Mucosa of descending colon (tissue), 3 donors: ENCODE results near the gene PGGHG. TPM values are rescaled to one million over a fixed set of nuclear protein-coding genes. Genes with fewer than 3 reads are reported as not detected.
"Not testable (repeated sequence)": the region's sequence is repeated elsewhere in the genome, so short reads cannot be mapped to it uniquely, and the experiment has no call there.

Experiments
- ATAC-seq: fragments of 200-7000 bp; cut with Tn5 transposase; one replicate; pipeline ENCODE4 v1.9.1; 2020; ENCODE audit warnings: mild to moderate bottlenecking, moderate library complexity
- DNase-seq, 3 donors: peaks; one replicate each; pipeline ENCODE4 v3.0.0-alpha.2; 2020
- H3K36me3 ChIP-seq: fragments of 200-600 bp; one replicate; pipeline ENCODE4 v1.8.0; 2021; ENCODE audit warnings: low read depth, mild to moderate bottlenecking
- H3K4me1 ChIP-seq: fragments of 200-600 bp; one replicate; pipeline ENCODE4 v1.8.0; 2021; ENCODE audit warnings: low read depth, mild to moderate bottlenecking
- H3K4me3 ChIP-seq: fragments of 200-600 bp; one replicate; pipeline ENCODE4 v1.8.0; 2021; ENCODE audit warnings: mild to moderate bottlenecking
- H3K9me3 ChIP-seq: fragments of 200-600 bp; one replicate; pipeline ENCODE4 v1.8.0; 2021; ENCODE audit warnings: mild to moderate bottlenecking
- intact Hi-C, 2 donors: fragments of 100-400 bp; cut with DNase I in 1 of 2; cut with micrococcal nuclease in 1 of 2; formaldehyde crosslinking; loops; one replicate each; pipeline versions ENCODE4 v1.11.0 to v1.11.1; 2022; cut with DNase I, micrococcal nuclease
- total RNA-seq, 3 donors: library from RNA; stranded (reverse); fragmentation: NEBNext Ultra II Directional in 2 of 3; extraction: Animal tissue kit (Norgen Biotek cat#: 25700) in 2 of 3; gene quantifications; one replicate each; pipeline versions ENCODE4 v1.2.1 to v1.2.4, GENCODE V29; 2021 to 2023
- TF ChIP-seq, protein P1 (sequence below): fragments of 200-600 bp; IDR thresholded peaks from one replicate; pipeline ENCODE4 v1.8.0; 2022; ENCODE audit warnings: antibody characterized with exemption, mild to moderate bottlenecking
- donor health status: DM: no; HTN: no; CAD: no; lungs with moderate emphysema.
- donor health status: DM: no; HTN: no; CAD: no.
- donor health status: DM: no; HTN: yes; CAD: no.

The PGGHG gene
- total RNA-seq, 3 donors from 2014 or later: 21.2 to 37.1 (median 29.7) TPM

DNA sequence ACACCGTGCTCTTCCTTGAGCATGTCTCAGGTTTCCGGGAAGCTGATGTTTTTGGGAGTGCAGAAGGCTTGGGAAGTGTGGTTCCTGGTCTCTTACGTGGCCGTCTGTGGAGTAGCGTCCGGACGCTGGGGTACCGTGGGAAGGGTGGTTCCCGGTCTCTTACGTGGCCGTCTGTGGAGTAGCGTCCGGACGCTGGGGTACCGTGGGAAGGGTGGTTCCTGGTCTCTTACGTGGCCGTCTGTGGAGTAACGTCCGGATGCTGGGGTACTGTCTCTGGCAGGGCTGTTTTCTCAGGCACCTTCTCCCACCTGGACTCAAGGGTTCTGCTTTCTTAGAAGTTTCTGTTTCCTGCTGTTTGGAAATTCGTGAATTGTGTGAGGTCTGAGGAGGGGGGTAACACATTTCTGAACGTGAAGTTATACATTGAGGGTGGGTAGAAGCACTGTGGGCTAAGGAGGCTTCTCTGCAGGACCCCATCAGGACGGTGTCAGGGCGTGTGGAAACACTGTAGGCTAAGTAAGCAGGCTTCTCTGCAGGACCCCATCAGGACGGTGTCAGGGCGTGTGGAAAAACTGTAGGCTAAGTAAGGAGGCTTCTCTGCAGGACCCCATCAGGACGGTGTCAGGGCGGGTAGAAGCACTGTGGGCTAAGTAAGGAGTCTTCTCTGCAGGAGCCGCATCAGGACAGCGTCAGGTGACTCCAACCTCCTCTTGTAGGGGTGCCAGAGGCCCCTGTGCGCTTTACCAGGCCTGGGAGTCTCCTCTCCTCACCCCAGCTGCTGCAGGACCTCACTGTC is 37.1 kb downstream of the PGGHG start:
- Histone ChIP-seq H3K9me3 (no peaks in the 10 kb centered on the region), H3K36me3 (no peaks in the 10 kb centered on the region), H3K4me1 (peaks cover 14% of the 10 kb centered on the region), H3K4me3 (no peak overlapping the region)
- no peak for ATAC-seq
- intact Hi-C loops: no loop called here
- DNase-seq: peak in 1 of 3 donors; percentile 61
- TF ChIP-seq, protein P1, sequence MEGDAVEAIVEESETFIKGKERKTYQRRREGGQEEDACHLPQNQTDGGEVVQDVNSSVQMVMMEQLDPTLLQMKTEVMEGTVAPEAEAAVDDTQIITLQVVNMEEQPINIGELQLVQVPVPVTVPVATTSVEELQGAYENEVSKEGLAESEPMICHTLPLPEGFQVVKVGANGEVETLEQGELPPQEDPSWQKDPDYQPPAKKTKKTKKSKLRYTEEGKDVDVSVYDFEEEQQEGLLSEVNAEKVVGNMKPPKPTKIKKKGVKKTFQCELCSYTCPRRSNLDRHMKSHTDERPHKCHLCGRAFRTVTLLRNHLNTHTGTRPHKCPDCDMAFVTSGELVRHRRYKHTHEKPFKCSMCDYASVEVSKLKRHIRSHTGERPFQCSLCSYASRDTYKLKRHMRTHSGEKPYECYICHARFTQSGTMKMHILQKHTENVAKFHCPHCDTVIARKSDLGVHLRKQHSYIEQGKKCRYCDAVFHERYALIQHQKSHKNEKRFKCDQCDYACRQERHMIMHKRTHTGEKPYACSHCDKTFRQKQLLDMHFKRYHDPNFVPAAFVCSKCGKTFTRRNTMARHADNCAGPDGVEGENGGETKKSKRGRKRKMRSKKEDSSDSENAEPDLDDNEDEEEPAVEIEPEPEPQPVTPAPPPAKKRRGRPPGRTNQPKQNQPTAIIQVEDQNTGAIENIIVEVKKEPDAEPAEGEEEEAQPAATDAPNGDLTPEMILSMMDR: no peak

DNA sequence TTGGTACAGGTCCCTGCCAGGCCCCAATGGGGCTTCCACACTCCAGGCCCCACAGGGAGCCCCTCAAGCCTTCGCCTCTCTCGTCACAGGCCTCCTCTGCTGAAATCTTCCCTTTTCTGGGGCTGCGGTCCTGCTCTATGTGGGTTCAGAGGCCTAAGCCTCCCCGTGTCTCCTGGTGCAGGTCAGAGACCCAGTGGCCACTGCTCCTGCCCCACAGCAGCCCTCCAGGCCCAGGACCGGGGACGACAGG is 37.6 kb downstream of the PGGHG start:
- Histone ChIP-seq H3K36me3 (no peaks in the 10 kb centered on the region), H3K4me1 (peaks cover 14% of the 10 kb centered on the region), H3K9me3 (no peaks in the 10 kb centered on the region), H3K4me3 (no peak overlapping the region)
- intact Hi-C loops: no loop called here
- TF ChIP-seq, protein P1: no peak
- DNase-seq (no peak), ATAC-seq (no peak)

DNA sequence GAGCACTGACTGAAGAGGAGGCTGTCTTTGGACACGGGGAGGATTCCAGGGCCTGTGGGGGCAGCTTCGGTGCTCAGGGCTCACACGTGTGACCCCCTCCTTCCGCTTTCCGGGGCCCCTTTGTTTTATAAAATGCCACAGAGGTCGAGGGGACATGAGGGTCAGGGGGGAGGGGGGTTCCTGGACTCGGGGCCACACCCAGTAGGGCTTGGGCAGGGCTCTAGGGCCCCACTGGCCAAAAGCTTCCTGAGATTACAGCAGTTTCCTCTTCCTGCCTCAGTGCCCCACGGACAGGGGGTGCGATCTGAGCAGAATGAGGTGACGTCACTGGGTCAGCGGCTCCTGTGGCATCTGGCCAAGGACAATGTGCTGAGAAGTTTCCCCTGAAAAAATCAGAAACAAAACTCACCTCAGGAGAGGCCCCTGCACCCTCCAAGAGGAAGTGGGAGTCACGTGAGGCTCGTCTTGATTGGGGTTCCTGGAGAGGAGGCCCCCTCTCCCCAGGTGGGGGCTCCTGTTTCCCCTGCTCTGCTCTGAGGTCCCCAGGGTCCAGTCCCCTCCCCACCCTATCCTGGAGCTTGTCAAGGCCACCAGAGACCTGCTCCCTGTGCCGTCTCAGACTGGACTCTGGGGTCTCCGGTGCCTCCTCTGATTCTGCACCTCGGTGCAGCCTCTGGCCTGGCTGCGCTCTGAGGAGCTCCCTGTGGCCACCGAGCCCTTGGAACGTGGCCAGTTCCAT is 38.1 kb downstream of the PGGHG start:
- ATAC-seq (peak; percentile 79), DNase-seq (peak; percentile 73 to 90 (median 75))
- H3K4me3 ChIP-seq: no peak overlapping the region
- intact Hi-C loops: no loop called here
- H3K36me3 ChIP-seq: no peaks in the 10 kb centered on the region
- peaks cover 14% of the 10 kb centered on the region for H3K4me1 ChIP-seq
- TF ChIP-seq, protein P1: no peak
- H3K9me3 ChIP-seq: no peaks in the 10 kb centered on the region

DNA sequence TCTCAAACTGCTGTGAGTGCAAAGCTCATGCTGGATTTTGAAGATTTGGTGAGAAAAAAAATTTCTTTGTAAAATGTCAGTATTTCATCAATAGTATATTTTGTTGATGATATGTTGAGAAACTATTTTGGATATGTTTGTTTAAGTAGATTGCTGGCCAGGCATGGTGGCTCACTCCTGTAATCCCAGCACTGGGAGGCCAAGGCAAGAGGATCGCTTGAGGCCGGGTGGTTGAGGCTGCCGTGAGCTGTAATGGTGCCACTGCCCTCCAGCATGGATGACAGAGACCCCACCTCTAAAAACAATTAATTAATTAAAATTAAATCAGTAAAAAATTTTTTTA is 38.6 kb downstream of the PGGHG start:
- Histone ChIP-seq H3K4me3 (no peak overlapping the region), H3K4me1 (peaks cover 14% of the 10 kb centered on the region), H3K36me3 (no peaks in the 10 kb centered on the region), H3K9me3 (no peaks in the 10 kb centered on the region)
- no peak for DNase-seq
- no peak for ATAC-seq
- intact Hi-C loops: no loop called here
- TF ChIP-seq, protein P1: no peak

DNA sequence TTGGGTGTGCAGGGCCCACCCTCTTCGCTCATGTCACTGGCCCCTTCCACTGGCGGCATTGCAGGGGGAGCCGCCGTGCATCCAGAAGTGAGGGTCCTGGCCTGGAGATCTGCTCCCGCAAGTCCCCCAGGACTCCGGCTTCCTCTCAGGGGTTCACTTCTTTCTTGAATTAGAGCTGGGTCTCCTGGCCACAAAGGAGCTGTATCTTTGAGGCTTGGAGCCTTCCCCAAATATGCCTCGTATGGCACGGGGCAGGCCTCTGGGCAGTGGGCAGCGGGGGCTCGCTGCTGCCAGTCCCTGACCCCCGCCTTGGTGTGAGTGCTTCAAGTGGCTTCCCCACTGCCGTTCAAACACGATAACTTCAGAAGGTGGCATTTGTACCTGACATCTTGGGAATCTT is 39.1 kb downstream of the PGGHG start:
- Histone ChIP-seq H3K9me3 (no peaks in the 10 kb centered on the region), H3K4me1 (peaks cover 14% of the 10 kb centered on the region), H3K36me3 (no peaks in the 10 kb centered on the region), H3K4me3 (no peak overlapping the region)
- intact Hi-C loops: no loop called here
- no peak for ATAC-seq
- peak in 1 of 3 donors; percentile 16 for DNase-seq
- TF ChIP-seq, protein P1: no peak

DNA sequence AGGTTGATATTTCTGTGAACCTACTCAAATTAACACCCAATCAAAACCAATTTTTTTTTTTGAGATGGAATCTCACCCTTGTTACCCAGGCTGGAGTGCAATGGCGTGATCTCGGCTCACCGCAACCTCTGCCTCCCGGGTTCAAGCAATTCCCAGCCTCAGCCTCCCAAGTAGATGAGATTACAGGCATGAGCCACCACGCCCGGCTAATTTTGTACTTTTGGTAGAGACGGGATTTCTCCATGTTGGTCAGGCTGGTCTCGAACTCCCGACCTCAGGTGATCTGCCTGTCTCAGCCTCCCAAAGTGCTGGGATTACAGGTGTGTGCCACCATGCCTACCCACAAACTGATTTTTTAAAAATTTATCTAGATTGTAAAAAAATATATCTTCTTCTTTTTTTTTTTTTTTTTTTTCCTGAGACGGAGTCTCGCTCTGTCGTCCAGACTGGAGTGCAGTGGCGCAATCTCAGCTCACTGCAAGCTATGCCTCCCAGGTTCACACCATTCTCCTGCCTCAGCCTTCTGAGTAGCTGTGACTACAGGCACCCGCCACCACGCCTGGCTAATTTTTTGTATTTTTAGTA is 39.7 kb downstream of the PGGHG start:
- H3K9me3 ChIP-seq, H3K36me3 ChIP-seq, intact Hi-C loops, H3K4me3 ChIP-seq, ATAC-seq: not testable (repeated sequence)
- H3K4me1 ChIP-seq: peaks cover 14% of the 10 kb centered on the region
- DNase-seq: peak in 1 of 3 donors; percentile 6
